Measurements from ENCODE around the gene DAAM1.

DNA sequence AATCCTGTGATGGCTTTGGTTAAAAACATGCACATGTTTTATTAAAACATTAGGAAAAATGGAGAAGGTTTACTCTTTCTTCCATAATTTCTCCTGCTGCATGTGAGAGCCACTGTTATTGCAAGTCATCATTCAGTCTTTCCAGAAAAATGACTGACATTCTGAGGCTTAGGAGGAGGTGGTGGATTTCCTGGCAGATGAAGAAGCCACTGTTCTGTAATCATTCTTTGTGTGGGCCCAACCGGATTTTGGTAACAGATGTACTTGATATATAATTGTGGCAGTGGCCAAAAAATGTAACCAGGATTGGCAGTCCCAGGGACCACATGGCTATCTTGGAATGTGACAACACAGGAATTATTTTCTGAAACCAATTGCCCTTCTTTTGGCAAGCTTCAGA is 120.2 kb downstream of the DAAM1 start:
- TF ChIP-seq, protein P1, sequence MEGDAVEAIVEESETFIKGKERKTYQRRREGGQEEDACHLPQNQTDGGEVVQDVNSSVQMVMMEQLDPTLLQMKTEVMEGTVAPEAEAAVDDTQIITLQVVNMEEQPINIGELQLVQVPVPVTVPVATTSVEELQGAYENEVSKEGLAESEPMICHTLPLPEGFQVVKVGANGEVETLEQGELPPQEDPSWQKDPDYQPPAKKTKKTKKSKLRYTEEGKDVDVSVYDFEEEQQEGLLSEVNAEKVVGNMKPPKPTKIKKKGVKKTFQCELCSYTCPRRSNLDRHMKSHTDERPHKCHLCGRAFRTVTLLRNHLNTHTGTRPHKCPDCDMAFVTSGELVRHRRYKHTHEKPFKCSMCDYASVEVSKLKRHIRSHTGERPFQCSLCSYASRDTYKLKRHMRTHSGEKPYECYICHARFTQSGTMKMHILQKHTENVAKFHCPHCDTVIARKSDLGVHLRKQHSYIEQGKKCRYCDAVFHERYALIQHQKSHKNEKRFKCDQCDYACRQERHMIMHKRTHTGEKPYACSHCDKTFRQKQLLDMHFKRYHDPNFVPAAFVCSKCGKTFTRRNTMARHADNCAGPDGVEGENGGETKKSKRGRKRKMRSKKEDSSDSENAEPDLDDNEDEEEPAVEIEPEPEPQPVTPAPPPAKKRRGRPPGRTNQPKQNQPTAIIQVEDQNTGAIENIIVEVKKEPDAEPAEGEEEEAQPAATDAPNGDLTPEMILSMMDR (conservative IDR thresholded peaks at IDR 0.05; ENCODE audit: low read depth, low read length): no peak
- no peak for TF ChIP-seq EZH2 (IDR thresholded peaks at IDR 0.05; ENCODE audit: borderline replicate concordance, low read depth, low read length, poor library complexity, severe bottlenecking)
